ENCODE results near the gene GLYR1. TPM values are rescaled to one million over a fixed set of nuclear protein-coding genes. Genes with fewer than 3 reads are reported as not detected.

The GLYR1 gene
- total RNA-seq, 4 donors from 2014 or later, result 57.5 to 168 (median 66.9) TPM

DNA sequence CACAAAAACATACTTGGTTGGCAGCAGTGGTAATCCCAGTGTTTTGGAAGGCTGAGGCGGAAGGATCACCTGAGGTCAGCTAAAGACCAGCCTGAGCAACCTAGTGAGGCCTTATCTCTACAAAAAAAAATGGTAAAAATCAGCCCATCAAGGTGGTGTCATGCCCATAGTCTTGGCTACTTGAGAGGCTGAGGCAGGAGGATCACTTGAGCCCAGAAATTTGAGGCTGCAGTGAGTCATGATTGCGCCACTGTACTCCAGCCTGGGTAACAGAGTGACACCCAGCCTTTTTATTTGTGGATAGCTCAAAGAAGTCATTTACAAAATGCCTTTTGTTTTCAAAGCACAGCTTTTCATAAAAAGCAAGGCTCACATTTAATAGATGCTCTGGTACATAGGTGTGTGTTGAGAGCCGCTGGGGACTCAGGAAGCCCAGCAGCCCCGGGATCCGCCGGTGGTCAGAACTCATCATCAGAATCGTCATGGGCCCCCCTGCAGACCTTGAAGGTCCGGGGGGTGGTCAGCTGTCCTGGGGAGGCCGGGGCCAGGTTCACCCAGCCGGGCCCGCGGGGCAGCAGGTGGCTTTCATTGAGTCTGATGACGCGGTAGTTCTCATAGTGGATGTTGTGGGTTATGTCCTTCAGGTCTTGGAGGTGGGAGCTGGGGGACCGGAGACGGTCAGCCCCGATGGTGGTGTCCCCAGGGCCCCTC lies 69.6 kb downstream of the GLYR1 start:
- Histone ChIP-seq H3K36me3 (no peaks in the 10 kb centered on the region), H3K9me3 (no peaks in the 10 kb centered on the region), H3K27ac (no peak overlapping the region), H3K4me3 (no peak overlapping the region), H3K27me3 (no peaks in the 10 kb centered on the region), H3K4me1 (no peaks in the 10 kb centered on the region)
- DNase-seq, result no peak
- no peak for TF ChIP-seq POLR2A (IDR thresholded peaks at IDR 0.05)
- TF ChIP-seq, protein P1, sequence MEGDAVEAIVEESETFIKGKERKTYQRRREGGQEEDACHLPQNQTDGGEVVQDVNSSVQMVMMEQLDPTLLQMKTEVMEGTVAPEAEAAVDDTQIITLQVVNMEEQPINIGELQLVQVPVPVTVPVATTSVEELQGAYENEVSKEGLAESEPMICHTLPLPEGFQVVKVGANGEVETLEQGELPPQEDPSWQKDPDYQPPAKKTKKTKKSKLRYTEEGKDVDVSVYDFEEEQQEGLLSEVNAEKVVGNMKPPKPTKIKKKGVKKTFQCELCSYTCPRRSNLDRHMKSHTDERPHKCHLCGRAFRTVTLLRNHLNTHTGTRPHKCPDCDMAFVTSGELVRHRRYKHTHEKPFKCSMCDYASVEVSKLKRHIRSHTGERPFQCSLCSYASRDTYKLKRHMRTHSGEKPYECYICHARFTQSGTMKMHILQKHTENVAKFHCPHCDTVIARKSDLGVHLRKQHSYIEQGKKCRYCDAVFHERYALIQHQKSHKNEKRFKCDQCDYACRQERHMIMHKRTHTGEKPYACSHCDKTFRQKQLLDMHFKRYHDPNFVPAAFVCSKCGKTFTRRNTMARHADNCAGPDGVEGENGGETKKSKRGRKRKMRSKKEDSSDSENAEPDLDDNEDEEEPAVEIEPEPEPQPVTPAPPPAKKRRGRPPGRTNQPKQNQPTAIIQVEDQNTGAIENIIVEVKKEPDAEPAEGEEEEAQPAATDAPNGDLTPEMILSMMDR (IDR thresholded peaks at IDR 0.05), result no peak

DNA sequence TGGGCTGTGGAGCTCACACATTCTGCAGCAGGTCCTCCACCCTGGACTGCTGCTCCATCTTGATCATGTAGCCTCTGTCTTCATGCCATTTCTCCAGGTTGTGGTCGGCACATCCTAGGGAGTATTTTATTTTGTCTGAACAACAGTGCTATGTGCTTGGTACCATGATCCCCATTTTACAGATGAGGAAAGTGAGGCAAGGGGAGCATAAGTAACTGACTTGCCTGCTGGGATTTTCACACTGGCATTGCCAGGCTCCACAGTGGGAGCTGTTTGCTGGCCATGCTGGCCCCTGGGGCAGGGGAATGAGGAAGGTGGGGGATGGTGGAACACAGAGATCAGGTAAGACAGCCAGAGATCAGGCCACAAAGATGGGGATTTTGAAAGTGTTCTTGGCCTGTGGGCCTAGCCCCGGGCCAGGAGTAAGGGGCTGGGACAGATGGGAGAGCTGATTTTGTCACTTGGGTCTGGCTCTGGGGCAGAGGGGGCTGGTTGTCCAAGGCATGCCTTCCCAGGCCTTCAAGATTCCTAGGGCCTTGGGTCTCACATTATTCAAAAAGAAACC lies 70.9 kb downstream of the GLYR1 start:
- H3K4me1 ChIP-seq, result no peaks in the 10 kb centered on the region
- DNase-seq, result no peak
- H3K36me3 ChIP-seq, result no peaks in the 10 kb centered on the region
- H3K9me3 ChIP-seq, result no peaks in the 10 kb centered on the region
- no peak overlapping the region for H3K4me3 ChIP-seq
- no peaks in the 10 kb centered on the region for H3K27me3 ChIP-seq
- TF ChIP-seq POLR2A (IDR thresholded peaks at IDR 0.05), result no peak
- TF ChIP-seq, protein P1 (IDR thresholded peaks at IDR 0.05), result no peak
- no peak overlapping the region for H3K27ac ChIP-seq

DNA sequence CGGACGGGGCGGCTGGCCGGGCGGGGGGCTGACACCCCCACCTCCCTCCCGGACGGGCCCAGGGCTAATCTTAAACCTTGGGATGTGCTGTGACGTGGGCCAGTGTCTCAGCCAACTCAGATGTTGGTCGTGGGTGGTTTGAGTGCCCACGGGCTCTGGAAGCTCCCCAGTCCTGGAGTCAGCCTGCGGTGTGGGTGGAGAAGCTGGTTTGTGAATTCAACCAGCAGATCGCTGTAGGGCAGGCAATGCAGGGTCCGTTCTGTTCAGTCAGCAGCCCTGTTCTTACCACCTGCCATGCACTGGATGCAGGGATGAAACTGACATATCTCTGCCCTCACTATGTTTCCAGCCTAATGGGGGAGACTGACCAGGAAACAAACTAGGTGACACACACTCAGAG lies 72.1 kb downstream of the GLYR1 start:
- H3K9me3 ChIP-seq, result no peaks in the 10 kb centered on the region
- no peak for DNase-seq
- H3K36me3 ChIP-seq, result no peaks in the 10 kb centered on the region
- no peak overlapping the region for H3K27ac ChIP-seq
- no peak for TF ChIP-seq POLR2A (IDR thresholded peaks at IDR 0.05)
- TF ChIP-seq, protein P1 (IDR thresholded peaks at IDR 0.05), result no peak
- H3K27me3 ChIP-seq, result no peaks in the 10 kb centered on the region
- H3K4me1 ChIP-seq, result no peaks in the 10 kb centered on the region
- H3K4me3 ChIP-seq, result no peak overlapping the region

DNA sequence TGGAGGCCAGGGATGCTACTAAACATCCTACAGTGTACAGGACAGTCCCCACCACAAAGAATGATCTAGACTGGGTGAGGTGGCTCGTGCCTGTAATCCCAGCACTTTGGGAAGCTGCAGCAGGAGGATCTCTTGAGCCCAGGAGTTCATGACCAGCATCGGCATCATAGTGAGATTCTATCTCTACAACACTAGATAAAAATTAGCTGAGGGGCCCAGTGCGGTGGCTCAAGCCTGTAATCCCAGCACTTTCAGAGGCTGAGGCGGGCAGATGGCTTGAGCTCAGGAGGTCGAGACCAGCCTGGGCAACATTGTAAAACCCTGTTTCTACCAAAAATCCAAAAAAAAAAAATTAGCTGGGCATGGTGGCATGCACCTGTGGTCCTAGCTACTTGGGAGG lies 74.7 kb downstream of the GLYR1 start:
- Histone ChIP-seq H3K27me3 (no peaks in the 10 kb centered on the region), H3K27ac (no peak overlapping the region), H3K36me3 (no peaks in the 10 kb centered on the region), H3K4me3 (no peak overlapping the region), H3K9me3 (no peaks in the 10 kb centered on the region), H3K4me1 (peaks cover 0 to 13% (median 8%) of the 10 kb centered on the region in 4 donors)
- TF ChIP-seq, protein P1 (IDR thresholded peaks at IDR 0.05), result no peak
- TF ChIP-seq POLR2A (IDR thresholded peaks at IDR 0.05), result no peak
- no peak for DNase-seq

DNA sequence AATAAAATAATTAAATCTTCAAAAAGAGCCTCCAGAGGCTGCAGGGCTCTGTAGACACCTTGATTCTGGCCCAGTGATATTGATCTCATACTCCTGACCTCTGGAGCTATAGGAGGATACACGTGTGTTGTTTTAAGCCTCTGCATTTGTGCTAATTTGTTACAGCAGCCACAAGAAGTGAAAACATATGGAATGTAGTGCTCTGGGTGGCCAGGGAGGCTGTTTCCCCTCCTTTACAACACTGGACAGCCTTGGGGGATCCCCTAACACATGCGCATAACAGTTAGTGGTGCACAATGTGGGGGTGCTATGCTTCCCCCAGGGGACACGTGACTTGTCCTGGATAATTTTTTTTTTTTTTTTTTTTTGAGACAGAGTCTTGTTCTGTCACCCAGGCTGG lies 75.4 kb downstream of the GLYR1 start:
- no peak overlapping the region for H3K4me3 ChIP-seq
- H3K36me3 ChIP-seq, result no peaks in the 10 kb centered on the region
- H3K27ac ChIP-seq, result no peak overlapping the region
- H3K4me1 ChIP-seq, result peaks cover 0 to 15% (median 9%) of the 10 kb centered on the region in 4 donors
- DNase-seq, result no peak
- no peak for TF ChIP-seq POLR2A (IDR thresholded peaks at IDR 0.05)
- TF ChIP-seq, protein P1 (IDR thresholded peaks at IDR 0.05), result no peak
- no peaks in the 10 kb centered on the region for H3K27me3 ChIP-seq
- H3K9me3 ChIP-seq, result no peaks in the 10 kb centered on the region

All from Peyer's patch (tissue), 4 donors.